ENCODE measurements around the gene QKI. TPM values are rescaled to one million over a fixed set of nuclear protein-coding genes. Genes with fewer than 3 reads are reported as not detected.

QKI gene
- total RNA-seq, 1 experiment from 2014 or later = 122 TPM

- no peak for DNase-seq (ENCODE audit: low read depth)
Observed at GRCh38 chr6:163527291-163527690, 112.8 kb downstream of the QKI start.

GRCh38 chr6:163529605-163530004 lies 115.1 kb downstream of the QKI start:
- peak; percentile 96 for DNase-seq (ENCODE audit: low read depth)

- DNase-seq (ENCODE audit: low read depth) = no peak
Observed at GRCh38 chr6:163530406-163530805, 115.9 kb downstream of the QKI start.

- DNase-seq (ENCODE audit: low read depth) = peak; percentile 50
Observed at GRCh38 chr6:163531122-163531521, 116.6 kb downstream of the QKI start.

GRCh38 chr6:163532526-163533078 lies 118.1 kb downstream of the QKI start:
- no peak for DNase-seq (ENCODE audit: low read depth)

- DNase-seq (ENCODE audit: low read depth) = peak; percentile 95
Observed at GRCh38 chr6:163533443-163533842, 118.9 kb downstream of the QKI start.

GRCh38 chr6:163536770-163537169 lies 122.3 kb downstream of the QKI start:
- peak; percentile 71 for DNase-seq (ENCODE audit: low read depth)

GRCh38 chr6:163538331-163538730 lies 123.8 kb downstream of the QKI start:
- DNase-seq (ENCODE audit: low read depth) = no peak

GRCh38 chr6:163539101-163539762 lies 124.7 kb downstream of the QKI start:
- no peak for DNase-seq (ENCODE audit: low read depth)

- DNase-seq (ENCODE audit: low read depth) = no peak
Observed at GRCh38 chr6:163543321-163543720, 128.8 kb downstream of the QKI start.

- DNase-seq (ENCODE audit: low read depth) = no peak
Observed at GRCh38 chr6:163545370-163545769, 130.9 kb downstream of the QKI start.

- DNase-seq (ENCODE audit: low read depth) = no peak
Observed at GRCh38 chr6:163547287-163547686, 132.8 kb downstream of the QKI start.

GRCh38 chr6:163548624-163549023 lies 134.1 kb downstream of the QKI start:
- no peak for DNase-seq (ENCODE audit: low read depth)

- DNase-seq (ENCODE audit: low read depth) = no peak
Observed at GRCh38 chr6:163554032-163554431, 139.5 kb downstream of the QKI start.

- DNase-seq (ENCODE audit: low read depth) = peak; percentile 70
Observed at GRCh38 chr6:163554663-163555062, 140.1 kb downstream of the QKI start.

- DNase-seq (ENCODE audit: low read depth) = no peak
Observed at GRCh38 chr6:163559661-163560060, 145.1 kb downstream of the QKI start.

GRCh38 chr6:163563318-163563717 lies 148.8 kb downstream of the QKI start:
- no peak for DNase-seq (ENCODE audit: low read depth)

- peak; percentile 68 for DNase-seq (ENCODE audit: low read depth)
Observed at GRCh38 chr6:163564534-163564933, 150.0 kb downstream of the QKI start.

GRCh38 chr6:163565140-163565539 lies 150.6 kb downstream of the QKI start:
- DNase-seq (ENCODE audit: low read depth) = peak; percentile 91

GRCh38 chr6:163566056-163566455 lies 151.5 kb downstream of the QKI start:
- no peak for DNase-seq (ENCODE audit: low read depth)

GRCh38 chr6:163568275-163568674 lies 153.8 kb downstream of the QKI start:
- no peak for DNase-seq (ENCODE audit: low read depth)

- DNase-seq (ENCODE audit: low read depth) = peak; percentile 66
Observed at GRCh38 chr6:163570579-163571231, 156.2 kb downstream of the QKI start.

GRCh38 chr6:163571730-163572129 lies 157.2 kb downstream of the QKI start:
- DNase-seq (ENCODE audit: low read depth) = no peak
